ENCODE results near the gene CHST15.

DNA sequence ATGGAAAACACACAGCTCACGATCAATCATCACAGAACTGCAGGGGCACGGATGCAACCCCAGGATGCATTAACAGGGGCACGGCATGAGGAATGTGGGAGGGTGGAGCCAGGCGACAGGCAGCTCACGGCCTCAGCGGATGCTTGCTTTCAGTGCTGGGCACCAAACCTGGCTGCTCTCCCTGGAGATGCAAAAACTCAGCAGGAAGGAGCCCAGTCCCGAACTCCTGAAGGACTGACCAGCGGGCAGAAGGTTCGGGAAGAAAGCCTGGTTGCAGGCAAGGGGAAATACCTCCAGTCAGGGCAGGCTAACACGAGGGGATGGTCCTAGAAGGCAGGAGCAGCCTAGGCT is 66.8 kb downstream of the CHST15 start:
- TF ChIP-seq, protein P1, sequence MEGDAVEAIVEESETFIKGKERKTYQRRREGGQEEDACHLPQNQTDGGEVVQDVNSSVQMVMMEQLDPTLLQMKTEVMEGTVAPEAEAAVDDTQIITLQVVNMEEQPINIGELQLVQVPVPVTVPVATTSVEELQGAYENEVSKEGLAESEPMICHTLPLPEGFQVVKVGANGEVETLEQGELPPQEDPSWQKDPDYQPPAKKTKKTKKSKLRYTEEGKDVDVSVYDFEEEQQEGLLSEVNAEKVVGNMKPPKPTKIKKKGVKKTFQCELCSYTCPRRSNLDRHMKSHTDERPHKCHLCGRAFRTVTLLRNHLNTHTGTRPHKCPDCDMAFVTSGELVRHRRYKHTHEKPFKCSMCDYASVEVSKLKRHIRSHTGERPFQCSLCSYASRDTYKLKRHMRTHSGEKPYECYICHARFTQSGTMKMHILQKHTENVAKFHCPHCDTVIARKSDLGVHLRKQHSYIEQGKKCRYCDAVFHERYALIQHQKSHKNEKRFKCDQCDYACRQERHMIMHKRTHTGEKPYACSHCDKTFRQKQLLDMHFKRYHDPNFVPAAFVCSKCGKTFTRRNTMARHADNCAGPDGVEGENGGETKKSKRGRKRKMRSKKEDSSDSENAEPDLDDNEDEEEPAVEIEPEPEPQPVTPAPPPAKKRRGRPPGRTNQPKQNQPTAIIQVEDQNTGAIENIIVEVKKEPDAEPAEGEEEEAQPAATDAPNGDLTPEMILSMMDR (conservative IDR thresholded peaks at IDR 0.05; ENCODE audit: low read length): no peak
- TF ChIP-seq EZH2phosphoT487 (IDR thresholded peaks at IDR 0.05; ENCODE audit: borderline replicate concordance): no peak

Data from Loucy (cell line).